Ishikawa (cell line): ENCODE measurements around the gene KCNJ1.

Experiments
- CEBPB ChIP-seq: IDR thresholded peaks from 2 replicates; pipeline ENCODE4 v1.6.1; 2012
- CREB1 ChIP-seq: IDR thresholded peaks from 2 replicates; pipeline ENCODE4 v1.6.1; 2012; ENCODE audit warnings: low read depth
- EGR1 ChIP-seq: IDR thresholded peaks from 2 replicates; pipeline ENCODE4 v1.6.1; 2012
- EP300 ChIP-seq: IDR thresholded peaks from 2 replicates; pipeline ENCODE4 v1.6.1; 2012; ENCODE audit warnings: borderline replicate concordance
- FOXM1 ChIP-seq: IDR thresholded peaks from 2 replicates; pipeline ENCODE4 v1.6.1; 2012; ENCODE audit warnings: low read depth, borderline replicate concordance
- MAX ChIP-seq: IDR thresholded peaks from 2 replicates; pipeline ENCODE4 v1.6.1; 2012
- NFIC ChIP-seq: IDR thresholded peaks from 2 replicates; pipeline ENCODE4 v1.6.1; 2012
- RAD21 ChIP-seq: IDR thresholded peaks from 2 replicates; pipeline ENCODE4 v1.6.1; 2012; ENCODE audit warnings: low read depth
- TAF1 ChIP-seq: IDR thresholded peaks from 2 replicates; pipeline ENCODE4 v1.6.1; 2012; ENCODE audit warnings: low read depth, mild to moderate bottlenecking
- TCF12 ChIP-seq: IDR thresholded peaks from 2 replicates; pipeline ENCODE4 v1.6.1; 2012; ENCODE audit warnings: low read depth
- TEAD4 ChIP-seq: IDR thresholded peaks from 2 replicates; pipeline ENCODE4 v1.6.1; 2012
- YY1 ChIP-seq: IDR thresholded peaks from 2 replicates; pipeline ENCODE4 v1.6.1; 2012; ENCODE audit warnings: low read depth
- ZBTB7A ChIP-seq: IDR thresholded peaks from 2 replicates; pipeline ENCODE4 v1.6.1; 2012; ENCODE audit warnings: low read depth
- TF ChIP-seq, protein P1 (sequence below): IDR thresholded peaks from 2 replicates; pipeline ENCODE4 v1.6.1; 2012; ENCODE audit warnings: low read depth, mild to moderate bottlenecking
- TF ChIP-seq, protein P2 (sequence below): IDR thresholded peaks from 2 replicates; pipeline ENCODE4 v1.6.1; 2012

The KCNJ1 gene

DNA sequence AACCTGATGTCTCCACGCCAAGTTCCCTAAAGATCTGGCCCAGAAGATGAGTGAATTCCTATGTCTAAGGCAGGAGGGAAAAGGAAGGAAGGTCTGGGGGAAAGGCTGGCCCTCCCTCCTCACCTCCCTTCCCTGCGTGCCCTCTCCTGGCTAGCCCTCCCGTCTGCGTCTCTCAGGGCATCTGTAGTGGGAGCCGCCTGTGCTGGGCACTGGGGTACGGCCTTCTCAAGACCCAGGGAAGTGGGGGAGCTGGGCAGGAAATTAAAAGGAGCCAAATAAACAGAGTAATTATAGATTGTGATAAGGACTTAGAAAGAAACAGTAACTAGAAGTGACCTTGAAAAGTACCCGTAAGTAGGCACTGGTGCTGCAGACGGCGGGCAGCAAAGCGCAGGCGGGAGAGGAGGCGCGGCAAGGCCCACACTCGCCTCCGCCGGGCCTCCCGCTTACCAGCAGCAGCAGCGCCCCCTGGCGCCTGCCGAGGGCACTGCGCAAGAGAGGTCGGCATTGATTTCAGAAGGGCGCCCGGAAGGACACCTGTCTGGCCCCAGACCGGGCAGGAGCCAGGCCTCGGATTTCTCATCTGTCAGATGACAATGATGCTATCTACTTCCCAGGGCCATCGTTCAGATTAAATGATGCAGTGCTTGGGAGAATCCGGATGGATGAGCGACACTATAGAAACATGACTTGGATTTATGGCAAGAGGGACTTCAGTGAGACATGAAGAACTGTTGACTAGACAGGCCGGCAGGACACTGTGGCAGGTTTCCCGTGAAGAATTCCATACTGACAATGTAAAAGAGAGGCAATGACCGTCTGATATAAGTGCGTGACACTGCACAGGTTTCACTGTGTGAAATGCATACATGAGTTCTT is 7.3 kb downstream of the KCNJ1 start:
- TF ChIP-seq, protein P1, sequence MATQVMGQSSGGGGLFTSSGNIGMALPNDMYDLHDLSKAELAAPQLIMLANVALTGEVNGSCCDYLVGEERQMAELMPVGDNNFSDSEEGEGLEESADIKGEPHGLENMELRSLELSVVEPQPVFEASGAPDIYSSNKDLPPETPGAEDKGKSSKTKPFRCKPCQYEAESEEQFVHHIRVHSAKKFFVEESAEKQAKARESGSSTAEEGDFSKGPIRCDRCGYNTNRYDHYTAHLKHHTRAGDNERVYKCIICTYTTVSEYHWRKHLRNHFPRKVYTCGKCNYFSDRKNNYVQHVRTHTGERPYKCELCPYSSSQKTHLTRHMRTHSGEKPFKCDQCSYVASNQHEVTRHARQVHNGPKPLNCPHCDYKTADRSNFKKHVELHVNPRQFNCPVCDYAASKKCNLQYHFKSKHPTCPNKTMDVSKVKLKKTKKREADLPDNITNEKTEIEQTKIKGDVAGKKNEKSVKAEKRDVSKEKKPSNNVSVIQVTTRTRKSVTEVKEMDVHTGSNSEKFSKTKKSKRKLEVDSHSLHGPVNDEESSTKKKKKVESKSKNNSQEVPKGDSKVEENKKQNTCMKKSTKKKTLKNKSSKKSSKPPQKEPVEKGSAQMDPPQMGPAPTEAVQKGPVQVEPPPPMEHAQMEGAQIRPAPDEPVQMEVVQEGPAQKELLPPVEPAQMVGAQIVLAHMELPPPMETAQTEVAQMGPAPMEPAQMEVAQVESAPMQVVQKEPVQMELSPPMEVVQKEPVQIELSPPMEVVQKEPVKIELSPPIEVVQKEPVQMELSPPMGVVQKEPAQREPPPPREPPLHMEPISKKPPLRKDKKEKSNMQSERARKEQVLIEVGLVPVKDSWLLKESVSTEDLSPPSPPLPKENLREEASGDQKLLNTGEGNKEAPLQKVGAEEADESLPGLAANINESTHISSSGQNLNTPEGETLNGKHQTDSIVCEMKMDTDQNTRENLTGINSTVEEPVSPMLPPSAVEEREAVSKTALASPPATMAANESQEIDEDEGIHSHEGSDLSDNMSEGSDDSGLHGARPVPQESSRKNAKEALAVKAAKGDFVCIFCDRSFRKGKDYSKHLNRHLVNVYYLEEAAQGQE: no peak
- TF ChIP-seq MAX (no peak), FOXM1 (no peak), NFIC (no peak), TAF1 (no peak), CEBPB (no peak), EGR1 (no peak), EP300 (no peak), CREB1 (no peak), TCF12 (no peak), TEAD4 (no peak), RAD21 (no peak)
- TF ChIP-seq, protein P2, sequence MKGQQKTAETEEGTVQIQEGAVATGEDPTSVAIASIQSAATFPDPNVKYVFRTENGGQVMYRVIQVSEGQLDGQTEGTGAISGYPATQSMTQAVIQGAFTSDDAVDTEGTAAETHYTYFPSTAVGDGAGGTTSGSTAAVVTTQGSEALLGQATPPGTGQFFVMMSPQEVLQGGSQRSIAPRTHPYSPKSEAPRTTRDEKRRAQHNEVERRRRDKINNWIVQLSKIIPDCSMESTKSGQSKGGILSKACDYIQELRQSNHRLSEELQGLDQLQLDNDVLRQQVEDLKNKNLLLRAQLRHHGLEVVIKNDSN: no peak

- TF ChIP-seq EP300 (no peak), YY1 (no peak), CREB1 (no peak), TEAD4 (no peak), NFIC (no peak), CEBPB (no peak), FOXM1 (no peak), ZBTB7A (no peak), MAX (no peak), TAF1 (no peak), RAD21 (no peak), TCF12 (no peak), EGR1 (no peak)
- TF ChIP-seq, protein P1: no peak
- TF ChIP-seq, protein P2: no peak
These were observed 9.8 kb downstream of the KCNJ1 start for GRCh38 chr11:128857341-128857740.

- TF ChIP-seq EGR1: no peak
- TF ChIP-seq TEAD4: no peak
- no peak for TF ChIP-seq ZBTB7A
- no peak for TF ChIP-seq RAD21
- no peak for TF ChIP-seq EP300
- no peak for TF ChIP-seq FOXM1
- no peak for TF ChIP-seq MAX
- no peak for TF ChIP-seq NFIC
These were observed 10.9 kb downstream of the KCNJ1 start for GRCh38 chr11:128856241-128856640.

DNA sequence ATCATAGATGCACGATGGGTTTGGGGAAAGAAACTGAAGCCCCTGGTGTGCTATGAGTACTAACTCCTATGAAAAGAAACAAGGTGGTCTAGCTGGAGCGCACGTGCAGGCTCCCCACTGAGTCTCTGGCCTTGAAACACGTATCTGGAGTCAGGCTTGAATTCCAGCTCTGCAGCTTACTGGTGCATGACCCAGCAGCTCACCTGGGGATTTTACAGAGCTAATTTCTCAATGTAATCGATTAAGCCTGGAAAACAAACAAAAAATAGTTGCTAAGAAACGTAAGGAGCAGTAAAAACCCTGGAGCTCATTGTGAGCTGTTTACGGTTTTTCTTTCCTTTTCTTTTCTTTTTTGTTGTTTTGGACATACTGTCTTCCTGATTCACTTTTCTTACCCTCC is 12.3 kb downstream of the KCNJ1 start:
- TF ChIP-seq NFIC: no peak
- TF ChIP-seq TEAD4: no peak
- TF ChIP-seq MAX: no peak
- TF ChIP-seq TCF12: no peak

DNA sequence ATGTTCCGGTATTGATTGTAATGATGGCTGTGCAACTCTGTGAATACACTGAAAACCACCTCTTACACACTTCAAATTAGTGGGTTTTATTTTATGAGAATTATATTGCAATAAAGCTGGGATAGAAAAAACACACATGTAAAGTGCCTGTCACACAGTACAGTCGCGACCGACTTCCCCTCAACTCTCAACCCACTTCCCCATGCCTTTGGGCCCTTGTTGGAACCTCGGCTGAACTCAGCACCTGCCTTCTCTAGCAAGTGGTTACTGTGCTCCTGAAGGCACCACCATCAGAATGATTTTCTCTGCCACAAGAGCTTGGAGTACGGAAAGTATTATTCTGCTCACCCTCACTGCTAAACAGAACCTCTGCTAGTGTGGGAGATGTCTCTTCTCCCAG is 13.5 kb downstream of the KCNJ1 start:
- TF ChIP-seq EP300: no peak
- no peak for TF ChIP-seq TAF1
- no peak for TF ChIP-seq CREB1
- TF ChIP-seq EGR1: no peak
- no peak for TF ChIP-seq RAD21
- TF ChIP-seq, protein P2: no peak
- no peak for TF ChIP-seq YY1
- no peak for TF ChIP-seq MAX
- no peak for TF ChIP-seq FOXM1
- TF ChIP-seq, protein P1: no peak
- TF ChIP-seq NFIC: no peak
- TF ChIP-seq CEBPB: no peak
- no peak for TF ChIP-seq ZBTB7A
